NT2/D1 (cell line): ENCODE data around the gene HOXD3.

ENCODE experiments used
- DNase-seq: peaks from one replicate; pipeline ENCODE4 v3.0.0-alpha.2; 2011; ENCODE audit warnings: low read depth, low spot score
- H3K27me3 ChIP-seq: 2 replicates; pipeline ENCODE4 v1.6.0; 2011; ENCODE audit warnings: mild to moderate bottlenecking; ENCODE audit not compliant: insufficient read length, insufficient read depth
- H3K36me3 ChIP-seq: 2 replicates; pipeline ENCODE4 v1.6.1; 2011; ENCODE audit warnings: mild to moderate bottlenecking, low read length, mixed read lengths; ENCODE audit not compliant: insufficient read depth, insufficient read length
- H3K4me1 ChIP-seq: 2 replicates; pipeline ENCODE4 v1.5.1; 2011; ENCODE audit not compliant: insufficient read depth, insufficient read length
- H3K4me3 ChIP-seq: 2 replicates; pipeline ENCODE4 v1.5.1; 2011; ENCODE audit warnings: low read depth; ENCODE audit not compliant: insufficient read length
- H3K9ac ChIP-seq: 2 replicates; pipeline ENCODE4 v1.6.0; 2011; ENCODE audit warnings: low read depth; ENCODE audit not compliant: insufficient read length
- H3K9me3 ChIP-seq: 2 replicates; pipeline ENCODE4 v1.5.1; 2011; ENCODE audit warnings: mild to moderate bottlenecking, low read length; ENCODE audit not compliant: insufficient read depth
- SUZ12 ChIP-seq: IDR thresholded peaks from 2 replicates; pipeline ENCODE4 v1.6.1; 2011; ENCODE audit not compliant: insufficient read length, insufficient read depth; ENCODE audit errors: extremely low read depth
- YY1 ChIP-seq: IDR thresholded peaks from 2 replicates; pipeline ENCODE4 v1.6.1; 2011; ENCODE audit not compliant: insufficient read length, insufficient read depth
- ZNF274 ChIP-seq: IDR thresholded peaks from 2 replicates; pipeline ENCODE4 v1.6.1; 2011; ENCODE audit warnings: mild to moderate bottlenecking, low read depth, low read length

The HOXD3 gene

GRCh38 chr2:176149481-176149938 lies 7.6 kb upstream of the HOXD3 start:
- Histone ChIP-seq H3K27me3 (peaks cover 99% of the 10 kb centered on the region), H3K9me3 (no peaks in the 10 kb centered on the region), H3K4me3 (no peak overlapping the region), H3K4me1 (no peaks in the 10 kb centered on the region), H3K36me3 (no peaks in the 10 kb centered on the region), H3K9ac (no peak overlapping the region)
- TF ChIP-seq SUZ12 (no peak), ZNF274 (no peak), YY1 (no peak)
- no peak for DNase-seq

- Histone ChIP-seq H3K36me3 (no peaks in the 10 kb centered on the region), H3K9me3 (no peaks in the 10 kb centered on the region), H3K9ac (no peak overlapping the region), H3K4me1 (no peaks in the 10 kb centered on the region), H3K4me3 (no peak overlapping the region), H3K27me3 (peaks cover 99% of the 10 kb centered on the region)
- TF ChIP-seq SUZ12 (no peak), YY1 (no peak), ZNF274 (no peak)
- no peak for DNase-seq
Observed at GRCh38 chr2:176149939-176150583, 7.0 kb upstream of the HOXD3 start.

- peaks cover 99% of the 10 kb centered on the region for H3K27me3 ChIP-seq
- DNase-seq, result no peak
Observed at GRCh38 chr2:176150584-176151441, 6.3 kb upstream of the HOXD3 start.

DNA sequence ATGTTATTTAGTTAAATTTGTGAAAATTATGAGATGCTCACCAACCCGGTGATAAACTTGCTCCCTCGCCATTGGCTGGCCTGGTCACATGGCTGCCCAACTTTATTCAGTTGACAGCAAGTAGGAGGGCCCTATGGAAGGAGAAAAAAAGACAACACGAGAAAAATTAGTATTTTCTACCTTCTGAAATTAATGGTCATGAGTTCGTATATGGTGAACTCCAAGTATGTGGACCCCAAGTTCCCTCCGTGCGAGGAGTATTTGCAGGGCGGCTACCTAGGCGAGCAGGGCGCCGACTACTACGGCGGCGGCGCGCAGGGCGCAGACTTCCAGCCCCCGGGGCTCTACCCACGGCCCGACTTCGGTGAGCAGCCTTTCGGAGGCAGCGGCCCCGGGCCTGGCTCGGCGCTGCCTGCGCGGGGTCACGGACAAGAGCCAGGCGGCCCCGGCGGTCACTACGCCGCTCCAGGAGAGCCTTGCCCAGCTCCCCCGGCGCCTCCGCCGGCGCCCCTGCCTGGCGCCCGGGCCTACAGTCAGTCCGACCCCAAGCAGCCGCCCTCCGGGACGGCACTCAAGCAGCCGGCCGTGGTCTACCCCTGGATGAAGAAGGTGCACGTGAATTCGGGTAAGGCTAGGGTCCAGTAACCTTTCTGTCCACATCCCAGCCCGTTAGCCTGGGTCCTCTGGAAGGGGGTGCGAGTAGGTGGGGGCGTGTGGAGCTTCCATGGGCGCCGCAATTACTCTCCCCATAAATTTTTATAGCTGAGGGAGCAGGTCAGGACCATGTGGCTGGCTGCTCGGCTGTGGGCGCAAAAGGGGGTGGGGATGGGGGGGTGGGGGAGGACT lies 5.4 kb upstream of the HOXD3 start, which contains the start of gene HOXD4:
Gene HOXD4 (plus strand): TSS at position 109 of the 846 bp plus-strand sequence. CDS start 84 bp downstream, at position 193.
- Histone ChIP-seq H3K9ac (no peak within 1 kb of the TSS), H3K36me3 (no peaks in the 10 kb centered on the region), H3K27me3 (peaks cover 99% of the 10 kb centered on the region), H3K4me3 (peak within 1 kb of the TSS; percentile 11), H3K4me1 (peaks cover 3% of the 10 kb centered on the region), H3K9me3 (no peaks in the 10 kb centered on the region)
- peak; percentile 23 for TF ChIP-seq SUZ12
- TF ChIP-seq ZNF274, result no peak
- no peak for TF ChIP-seq YY1
- DNase-seq, result no peak

More at GRCh38 chr2:176150584-176151441, 6.3 kb upstream of the HOXD3 start:
- no peaks in the 10 kb centered on the region for H3K9me3 ChIP-seq
- TF ChIP-seq SUZ12, result no peak
- TF ChIP-seq ZNF274, result no peak
- no peak for TF ChIP-seq YY1
- peaks cover 3% of the 10 kb centered on the region for H3K4me1 ChIP-seq
- no peaks in the 10 kb centered on the region for H3K36me3 ChIP-seq
- no peak overlapping the region for H3K9ac ChIP-seq
- no peak overlapping the region for H3K4me3 ChIP-seq

GRCh38 chr2:176152350-176153181 lies 4.5 kb upstream of the HOXD3 start:
- no peak overlapping the region for H3K9ac ChIP-seq
- peaks cover 100% of the 10 kb centered on the region for H3K27me3 ChIP-seq

DNA sequence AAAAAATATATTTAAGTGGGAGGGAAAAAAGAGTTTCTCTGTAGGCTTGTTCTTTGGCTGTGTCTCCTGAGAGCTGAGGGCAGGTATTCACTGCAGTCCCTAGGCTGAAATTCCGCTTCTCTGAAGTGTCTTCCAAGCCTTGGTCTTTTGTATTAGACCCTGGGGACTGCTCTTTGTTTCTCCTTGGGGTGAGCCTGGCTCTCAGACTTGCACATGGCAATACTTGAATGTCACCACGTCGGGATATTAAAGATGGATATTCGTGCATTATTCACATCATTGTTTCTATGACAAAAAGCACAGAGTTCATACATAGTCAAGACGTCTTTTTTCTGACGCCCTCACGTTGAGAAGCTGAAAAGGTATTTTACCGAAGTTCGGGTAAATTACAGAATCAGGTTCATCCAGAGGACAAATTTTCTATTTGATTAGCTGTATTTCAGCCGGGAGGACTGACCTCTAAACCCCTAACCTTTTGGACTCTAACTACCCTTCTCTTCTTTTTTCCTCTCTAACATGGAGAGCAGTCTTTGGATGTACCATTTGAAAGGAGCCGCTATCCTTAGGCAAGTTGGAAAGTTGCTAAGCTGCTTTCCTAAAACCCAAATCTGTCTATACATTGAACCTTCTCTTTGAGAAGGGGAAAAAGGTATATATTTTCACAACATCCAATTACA lies 2.4 kb upstream of the HOXD3 start:
- H3K27me3 ChIP-seq, result peaks cover 100% of the 10 kb centered on the region
- no peaks in the 10 kb centered on the region for H3K36me3 ChIP-seq
- TF ChIP-seq SUZ12 (no peak), YY1 (no peak), ZNF274 (no peak)
- H3K4me3 ChIP-seq, result no peak overlapping the region
- peaks cover 7% of the 10 kb centered on the region for H3K4me1 ChIP-seq
- no peak for DNase-seq
- H3K9ac ChIP-seq, result no peak overlapping the region
- no peaks in the 10 kb centered on the region for H3K9me3 ChIP-seq

More at GRCh38 chr2:176152350-176153181, 4.5 kb upstream of the HOXD3 start:
- no peak overlapping the region for H3K4me3 ChIP-seq
- H3K4me1 ChIP-seq, result peaks cover 4% of the 10 kb centered on the region
- TF ChIP-seq YY1 (no peak), SUZ12 (peak; percentile 15)
- no peaks in the 10 kb centered on the region for H3K36me3 ChIP-seq
- H3K9me3 ChIP-seq, result no peaks in the 10 kb centered on the region
- no peak for DNase-seq
